GM19328 (cell line): Measurements from ENCODE around the gene GON4L.
A peak's percentile ranks its signal among the peaks of the same experiment; 100 is the strongest.
"Not testable (repeated sequence)": the region's sequence is repeated elsewhere in the genome, so short reads cannot be mapped to it uniquely, and the experiment has no call there.

Experiments
- ATAC-seq: cut with Tn5 transposase; IDR thresholded peaks from one replicate; pipeline ENCODE4 v1.9.1; 2021; ENCODE audit warnings: mild to moderate bottlenecking, moderate library complexity; ENCODE audit not compliant: unreplicated experiment

The GON4L gene

DNA sequence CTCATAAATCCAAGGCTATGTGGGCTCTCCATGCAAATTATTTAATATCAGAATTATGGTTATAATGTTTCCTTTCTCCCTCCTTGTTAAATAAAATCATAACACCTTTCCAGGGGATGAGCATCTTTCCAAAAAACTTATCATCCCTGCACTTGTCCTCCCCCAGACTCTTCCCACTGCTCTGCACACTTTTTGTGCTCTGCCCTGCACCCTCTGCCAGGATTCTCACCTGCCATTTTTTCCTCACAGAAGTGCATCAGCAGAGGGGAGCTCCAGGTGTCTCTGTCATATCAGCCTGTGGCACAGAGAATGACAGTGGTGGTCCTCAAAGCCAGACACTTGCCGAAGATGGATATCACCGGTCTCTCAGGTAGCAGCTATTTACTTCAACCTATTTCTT is 23.2 kb upstream of the GON4L start:
- ATAC-seq = no peak

DNA sequence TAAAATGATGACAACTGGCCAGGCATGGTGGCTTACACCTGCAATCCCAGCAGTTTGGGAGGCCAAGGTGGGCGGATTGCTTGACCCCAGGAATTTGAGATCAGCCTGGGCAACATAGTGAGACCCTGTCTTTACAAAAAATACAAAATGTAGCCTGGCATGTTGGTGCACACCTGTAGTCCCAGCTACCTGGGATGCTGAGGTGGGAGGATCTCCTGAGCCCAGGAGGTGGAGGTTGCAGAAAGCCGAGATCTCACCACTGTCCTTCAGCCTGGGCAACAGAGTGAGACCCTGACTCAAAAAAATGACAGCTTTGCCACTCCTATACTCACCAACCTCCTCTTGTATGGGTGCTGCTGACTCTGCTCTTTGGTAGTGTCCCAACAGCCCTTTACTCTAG is 20.9 kb upstream of the GON4L start:
- no peak for ATAC-seq

DNA sequence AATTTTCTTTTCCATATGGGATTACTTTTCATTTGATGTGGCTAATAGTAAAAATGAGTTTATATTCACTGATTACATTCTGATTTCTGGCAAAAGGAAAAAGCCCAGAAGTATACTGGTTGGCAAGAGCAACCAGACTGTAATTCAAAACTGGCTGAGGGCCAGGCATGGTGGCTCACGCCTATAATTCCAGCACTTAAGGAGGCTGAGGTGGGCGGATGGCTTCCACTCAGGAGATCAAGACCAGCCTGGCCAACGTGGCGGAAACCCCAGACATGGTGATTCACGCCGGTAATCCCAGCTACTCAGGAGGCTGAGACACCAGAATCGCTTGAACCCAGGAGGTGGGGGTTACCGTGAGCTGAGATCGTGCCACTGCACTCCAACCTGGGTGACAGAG is 16.8 kb upstream of the GON4L start:
- ATAC-seq = no peak

DNA sequence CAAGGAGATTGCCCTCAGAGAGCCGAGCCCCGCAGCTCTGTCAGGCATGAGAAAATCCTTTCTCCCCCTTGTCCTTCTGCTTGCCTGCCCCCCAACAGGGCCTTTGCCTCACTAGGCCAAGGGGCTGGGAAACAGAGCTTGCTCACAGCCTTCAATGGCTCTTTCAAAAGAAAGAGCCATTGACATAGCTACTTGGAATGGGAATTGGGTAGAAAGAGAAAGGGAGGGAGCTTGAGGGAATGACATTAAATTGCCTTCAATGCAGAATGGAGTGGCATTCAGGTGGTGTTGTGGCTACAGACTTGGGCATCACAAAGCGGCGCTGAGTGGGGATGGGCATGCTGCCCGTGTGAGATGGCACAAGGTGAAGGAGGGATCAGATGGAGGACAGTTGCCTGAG is 15.5 kb upstream of the GON4L start:
- ATAC-seq = no peak

DNA sequence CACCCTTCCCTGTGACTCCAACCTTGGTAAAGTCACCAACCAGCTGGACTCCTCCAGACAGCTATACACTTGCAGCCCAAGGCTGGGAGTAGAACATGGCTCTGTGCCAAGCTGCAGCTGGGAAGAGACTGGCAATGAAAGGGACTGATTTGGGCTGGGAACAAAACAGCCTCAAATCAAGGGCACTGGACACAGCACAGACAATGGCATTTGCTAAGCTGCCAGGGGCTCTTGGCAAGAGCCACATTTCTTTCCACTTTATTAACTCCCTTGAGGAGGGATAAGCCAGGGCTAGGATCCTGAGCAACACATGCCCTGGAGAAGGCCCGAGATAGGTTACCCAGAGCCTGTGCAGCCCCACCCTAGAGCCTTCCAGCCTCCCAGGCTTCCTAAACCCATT is 14.4 kb upstream of the GON4L start:
- ATAC-seq = no peak

DNA sequence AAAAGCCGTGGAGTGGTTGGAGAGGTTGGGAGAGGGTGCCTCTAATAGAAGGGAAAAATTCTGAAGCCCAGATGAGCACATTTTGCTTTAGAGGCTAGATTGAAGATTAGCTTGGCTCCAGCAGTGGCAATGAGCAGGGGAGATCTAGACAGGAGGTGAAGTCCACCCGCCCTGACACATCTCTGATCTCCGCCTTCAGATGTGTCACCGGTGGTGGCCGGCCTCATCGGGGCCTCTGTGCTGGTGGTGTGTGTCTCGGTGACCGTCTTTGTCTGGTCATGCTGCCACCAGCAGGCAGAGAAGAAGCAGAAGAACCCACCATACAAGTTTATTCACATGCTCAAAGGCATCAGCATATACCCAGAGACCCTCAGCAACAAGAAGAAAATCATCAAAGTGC is 10.8 kb upstream of the GON4L start:
- no peak for ATAC-seq

DNA sequence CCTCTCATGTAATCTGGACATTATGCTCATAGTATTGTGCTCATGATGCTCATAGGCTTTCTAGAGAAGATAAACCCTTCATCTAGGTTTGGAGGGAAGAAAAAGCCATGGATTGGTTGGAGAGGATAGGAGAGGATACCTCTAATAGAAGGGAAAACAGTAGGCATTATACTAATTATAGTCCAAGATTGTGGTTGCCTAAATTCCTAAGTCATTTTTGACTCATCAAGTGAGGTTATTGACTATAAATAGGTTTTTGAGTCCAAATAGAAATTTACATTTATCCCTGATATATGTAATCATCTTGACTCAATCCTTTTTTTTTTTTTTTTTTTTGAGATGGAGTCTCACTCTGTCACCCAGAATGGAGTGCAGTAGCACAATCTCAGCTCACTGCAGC is 7.4 kb upstream of the GON4L start:
- ATAC-seq = no peak

DNA sequence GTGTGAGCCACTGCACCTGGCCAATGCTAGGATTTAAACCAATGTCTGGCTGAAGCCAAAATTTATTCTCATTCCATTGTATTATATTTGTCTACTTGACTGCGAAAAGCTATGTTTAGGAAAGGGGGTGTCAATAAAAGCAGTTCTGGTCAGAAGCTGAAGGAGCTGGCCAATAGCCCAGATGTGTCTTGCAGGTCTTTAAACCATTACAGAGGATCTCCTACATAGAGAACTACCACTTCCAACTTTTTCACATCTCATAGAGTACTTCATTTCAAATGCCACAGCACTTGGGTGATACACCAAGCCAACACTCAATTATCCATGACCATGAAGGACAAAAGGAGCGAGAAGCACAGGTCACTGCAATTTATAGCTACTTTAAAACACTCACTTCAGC is 4.9 kb upstream of the GON4L start:
- ATAC-seq = no peak

DNA sequence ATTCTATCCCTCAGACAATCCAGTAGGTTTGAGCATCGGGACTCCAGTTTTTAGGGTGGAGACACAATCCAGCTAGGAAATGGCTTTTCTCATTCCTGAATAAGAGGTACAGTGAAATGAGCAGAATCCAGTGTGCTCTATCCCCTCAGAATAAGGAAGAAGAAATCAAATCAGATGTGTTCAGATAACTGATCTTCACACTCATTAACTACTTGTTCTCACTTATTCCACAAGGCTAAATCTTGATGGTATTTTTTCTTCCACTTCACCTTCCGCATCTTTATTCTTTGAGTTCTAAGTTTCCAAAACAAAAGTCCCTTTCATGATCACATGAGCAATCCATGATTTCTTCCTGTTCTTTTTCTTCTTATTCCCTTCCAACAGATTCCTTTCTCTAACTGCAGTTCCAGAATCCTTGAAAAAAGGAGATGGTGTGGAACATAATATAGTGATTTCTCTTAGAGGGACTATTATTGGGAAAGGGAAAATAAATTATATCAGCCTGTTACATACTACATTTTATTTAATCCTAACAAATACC is 4.0 kb upstream of the GON4L start:
- no peak for ATAC-seq

DNA sequence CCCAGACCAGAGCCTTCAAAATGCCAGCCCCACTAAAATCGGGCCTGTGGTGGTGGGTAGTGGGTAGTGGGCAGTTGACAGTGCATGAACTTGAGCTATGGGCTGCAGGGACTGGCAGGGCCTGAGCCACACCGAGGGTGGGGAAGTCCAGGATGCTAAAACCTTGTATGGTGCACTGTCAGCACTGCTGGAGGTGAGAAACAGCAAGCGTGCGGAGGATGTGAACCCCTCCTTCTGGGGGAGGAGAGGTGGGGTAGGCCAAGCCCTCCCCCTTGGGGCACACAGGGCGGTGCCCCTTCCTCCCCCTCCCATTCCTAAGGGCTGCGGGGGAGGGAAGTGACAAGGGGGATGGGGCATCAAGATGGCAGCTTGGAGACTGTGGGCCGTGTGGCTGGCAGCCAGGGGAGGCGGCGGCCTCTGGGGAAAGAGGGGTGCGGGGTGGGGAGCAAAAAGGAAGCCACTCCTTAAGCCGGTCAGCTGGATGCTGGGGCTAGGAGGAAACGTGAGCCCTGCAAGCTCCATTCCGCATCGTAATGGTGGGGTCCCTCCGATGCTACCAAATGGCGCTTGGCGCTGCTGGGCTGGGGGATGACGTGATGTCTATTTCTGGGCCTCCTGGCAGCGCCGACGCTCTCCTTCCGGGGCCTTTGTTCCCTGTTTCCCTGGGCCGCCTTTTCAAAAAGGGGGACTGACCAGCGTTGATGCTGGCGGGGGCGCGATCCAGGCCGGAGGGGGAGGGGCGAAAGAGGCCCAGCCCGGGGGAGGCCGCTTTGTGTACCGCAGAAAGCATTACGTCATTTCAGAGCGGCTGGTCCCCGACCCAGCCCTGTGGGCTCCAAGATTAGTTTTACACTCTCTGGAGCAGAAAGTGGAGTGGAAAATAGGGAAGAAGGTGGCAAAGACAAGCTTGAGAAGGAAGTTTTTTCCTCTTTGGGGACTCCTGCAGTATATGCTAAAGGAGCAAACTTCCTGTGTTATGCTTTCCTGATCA is 3.2 kb upstream of the GON4L start:
- ATAC-seq = no peak

DNA sequence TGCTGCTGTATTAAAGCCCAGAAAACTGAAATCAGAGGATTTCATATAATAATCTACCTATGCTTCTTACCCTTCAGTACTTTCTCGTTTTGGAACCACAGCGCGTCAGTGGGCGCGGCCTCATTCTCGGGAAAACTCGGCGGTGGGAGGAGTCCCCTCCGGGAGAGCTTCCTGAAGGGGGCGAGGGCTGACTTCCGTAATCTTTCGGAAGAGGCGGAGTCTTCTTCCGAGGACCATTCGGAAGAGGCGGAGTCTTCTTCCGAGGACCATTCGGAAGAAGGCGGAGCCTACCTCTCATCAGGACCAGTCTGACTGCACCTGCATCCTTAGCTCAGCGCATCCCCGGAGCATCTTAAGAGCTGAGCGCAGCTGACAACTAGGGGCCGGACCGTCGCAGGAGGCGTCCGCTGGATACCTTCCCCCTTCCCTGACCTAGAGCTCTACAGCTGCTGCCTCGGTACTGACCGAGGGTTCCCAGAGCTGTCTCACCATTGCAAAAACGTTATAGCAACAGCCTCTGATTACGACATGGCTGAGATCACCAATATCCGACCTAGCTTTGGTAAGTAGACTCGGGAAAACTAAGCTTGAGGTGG is 2.3 kb upstream of the GON4L start, which contains the start of gene SYT11:
Gene SYT11 (plus strand): TSS at position 334 of the 596 bp plus-strand sequence. CDS start 195 bp downstream, at position 529.
- peak; percentile 64 for ATAC-seq

DNA sequence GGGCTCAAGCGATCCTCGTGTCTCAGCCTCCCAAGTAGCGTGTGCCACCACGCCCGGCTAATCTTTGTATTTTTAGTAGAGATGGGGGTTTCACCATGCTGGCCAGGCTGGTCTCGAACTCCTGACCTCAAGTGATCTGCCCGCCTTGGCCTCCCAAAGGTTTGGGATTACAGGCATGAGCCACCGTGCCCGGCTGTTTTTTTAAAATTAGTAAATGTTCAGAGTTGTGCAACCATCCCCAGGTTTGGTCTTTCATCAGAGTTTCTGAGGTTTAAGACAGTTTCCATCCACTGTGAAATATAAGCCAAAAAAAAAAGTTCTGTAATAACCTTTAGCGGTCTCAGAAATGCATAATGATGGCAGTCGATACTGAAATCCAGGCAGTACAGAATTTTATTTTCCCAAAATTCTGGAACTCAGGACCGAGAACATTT is 1.8 kb upstream of the GON4L start:
- ATAC-seq = peak; percentile 3

DNA sequence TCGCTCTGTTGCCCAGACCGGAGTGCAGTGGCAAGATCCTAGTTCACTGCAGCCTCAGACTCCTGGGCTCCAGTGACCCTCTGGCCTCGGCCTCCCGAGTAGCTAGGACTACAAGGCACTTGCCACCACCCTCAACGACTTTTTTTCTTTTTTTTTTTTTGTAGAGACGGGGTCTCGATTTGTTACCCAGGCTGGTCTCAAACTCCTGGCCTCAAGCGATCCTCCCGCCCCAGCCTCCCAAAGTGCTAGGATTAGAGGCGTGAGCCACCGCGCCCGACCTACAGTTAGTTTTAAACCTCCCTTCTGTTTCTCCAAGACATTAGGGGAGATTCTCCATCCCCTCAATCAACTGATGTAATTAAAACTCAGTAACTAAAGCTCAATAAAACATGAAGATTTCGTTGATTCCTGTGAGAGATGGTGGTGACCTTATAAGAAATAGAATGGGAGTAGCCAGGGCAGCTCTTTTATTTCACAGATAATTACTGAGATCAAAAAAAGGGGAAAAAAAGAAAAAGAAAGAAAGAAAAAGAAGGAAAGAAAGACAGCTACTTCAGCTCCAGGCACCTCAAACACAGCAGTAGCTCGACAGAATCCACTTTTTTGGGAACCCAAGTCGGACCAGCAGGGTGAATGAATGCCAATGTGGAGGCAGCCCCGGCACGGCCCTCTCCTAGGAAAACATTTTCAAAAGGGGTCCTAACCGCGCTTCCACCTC is 598 bp downstream of the GON4L start:
- no peak for ATAC-seq

DNA sequence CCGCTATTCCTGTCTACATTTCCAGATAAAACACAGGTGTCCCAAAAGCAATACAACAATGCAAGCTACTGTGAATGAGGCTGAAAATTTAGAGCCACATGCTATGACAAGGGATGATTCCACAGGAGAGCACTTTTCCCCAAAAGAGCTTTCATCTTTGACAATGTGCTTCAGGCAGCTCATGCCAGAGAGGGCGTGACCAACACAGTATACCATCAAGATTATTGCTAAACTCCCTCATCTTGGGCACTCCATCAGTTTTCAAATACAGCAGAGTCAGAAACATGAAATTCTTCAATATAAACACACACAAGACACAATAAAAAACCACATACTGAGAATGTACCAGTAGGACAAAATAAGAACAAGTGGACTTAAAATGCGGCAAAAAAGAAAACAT is 6.7 kb downstream of the GON4L start:
- ATAC-seq = no peak

DNA sequence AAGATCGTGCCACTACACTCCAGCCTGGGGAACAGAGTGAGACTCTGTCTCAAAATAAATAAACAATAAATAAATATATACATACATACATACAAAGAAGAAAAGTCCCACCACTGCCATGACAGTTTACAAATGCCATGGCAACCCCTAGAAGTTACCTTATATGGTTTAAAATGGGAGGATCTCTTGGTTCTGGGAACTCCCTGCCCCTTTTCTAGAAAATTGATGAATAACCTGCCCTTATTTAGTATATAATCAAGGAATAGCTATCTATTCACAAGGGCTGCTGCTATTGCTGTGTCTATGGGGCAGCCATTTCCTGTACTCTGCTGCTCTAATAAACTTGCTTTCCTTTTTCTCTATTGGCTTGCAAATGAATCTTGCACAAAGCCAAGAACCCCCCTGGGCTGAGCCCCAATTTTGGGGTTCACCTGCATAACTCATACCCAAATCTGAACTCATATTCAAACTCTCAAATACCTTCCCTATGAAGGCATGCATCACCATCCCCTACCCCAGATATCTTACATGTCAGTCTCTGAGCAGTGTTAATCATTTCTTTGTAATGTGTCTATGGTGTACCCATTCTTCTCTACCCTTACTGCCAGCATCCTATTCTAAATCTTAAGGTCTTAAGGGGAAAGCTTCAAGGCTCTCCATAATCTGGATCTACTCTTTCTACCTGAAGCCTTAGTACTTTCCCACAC is 9.0 kb downstream of the GON4L start:
- ATAC-seq = no peak

DNA sequence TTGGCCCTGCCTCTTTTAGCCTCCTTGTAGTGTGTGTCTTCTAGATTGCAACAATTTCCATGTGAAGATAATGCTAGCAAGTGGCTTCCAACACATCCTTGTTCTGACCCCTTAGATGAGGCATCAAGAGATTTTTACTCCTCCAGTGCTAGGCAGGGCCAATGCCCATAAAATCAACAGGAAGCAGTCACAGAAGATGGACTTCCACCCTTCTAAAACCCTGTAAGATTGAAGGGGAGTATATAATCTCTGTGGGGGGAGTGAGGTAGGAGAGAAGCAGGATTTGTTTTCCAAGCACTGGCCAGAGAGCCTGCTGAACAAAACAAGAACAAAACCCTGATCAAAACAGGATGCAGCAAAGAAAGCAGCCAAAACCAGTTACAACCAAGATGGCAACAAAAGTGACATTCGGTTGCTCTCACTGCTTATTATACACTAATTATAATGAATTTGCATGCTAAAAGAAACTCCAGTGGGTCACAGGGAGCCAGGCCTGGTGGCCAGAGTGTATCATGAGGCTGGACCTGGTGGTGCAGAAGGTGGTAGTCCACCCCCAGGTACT is 12.1 kb downstream of the GON4L start:
- no peak for ATAC-seq

DNA sequence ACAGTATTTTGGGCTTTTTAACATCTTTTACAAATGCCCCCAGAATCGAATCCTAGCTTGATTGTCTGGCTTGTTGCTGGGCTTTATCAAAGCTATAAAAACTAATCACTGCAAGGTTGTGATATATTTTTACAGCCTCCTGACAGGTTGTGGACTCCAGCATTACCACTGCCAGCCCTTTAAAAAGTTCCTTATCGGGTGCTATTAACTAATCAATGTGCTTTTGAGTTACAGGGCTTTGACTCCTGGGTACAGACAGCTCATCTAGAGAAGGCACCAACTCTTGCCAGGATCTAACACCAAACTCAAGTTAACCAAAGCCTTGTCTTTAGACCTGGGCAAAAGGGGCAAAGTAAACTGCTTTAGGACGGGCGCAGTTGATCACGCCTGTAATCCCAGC is 16.6 kb downstream of the GON4L start:
- ATAC-seq = no peak

DNA sequence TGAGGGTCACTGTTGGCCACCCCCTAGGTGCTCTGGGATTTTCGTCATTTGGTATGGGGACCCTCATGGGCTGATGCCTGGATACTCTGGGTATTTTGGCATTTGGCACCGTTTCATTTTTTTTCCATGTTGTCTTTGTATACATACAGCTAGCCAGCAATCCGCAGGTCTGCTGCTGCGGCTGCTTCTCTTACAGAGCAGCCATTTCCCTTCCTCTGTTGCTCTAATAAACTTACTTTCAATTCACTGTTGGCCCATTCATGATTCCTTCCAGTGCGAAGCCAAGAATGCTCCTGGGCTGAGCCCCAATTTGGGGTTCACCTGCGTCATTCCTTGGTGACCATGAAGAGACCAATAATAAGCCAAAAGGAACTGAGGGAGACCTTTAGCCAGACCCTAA is 21.5 kb downstream of the GON4L start:
- no peak for ATAC-seq

DNA sequence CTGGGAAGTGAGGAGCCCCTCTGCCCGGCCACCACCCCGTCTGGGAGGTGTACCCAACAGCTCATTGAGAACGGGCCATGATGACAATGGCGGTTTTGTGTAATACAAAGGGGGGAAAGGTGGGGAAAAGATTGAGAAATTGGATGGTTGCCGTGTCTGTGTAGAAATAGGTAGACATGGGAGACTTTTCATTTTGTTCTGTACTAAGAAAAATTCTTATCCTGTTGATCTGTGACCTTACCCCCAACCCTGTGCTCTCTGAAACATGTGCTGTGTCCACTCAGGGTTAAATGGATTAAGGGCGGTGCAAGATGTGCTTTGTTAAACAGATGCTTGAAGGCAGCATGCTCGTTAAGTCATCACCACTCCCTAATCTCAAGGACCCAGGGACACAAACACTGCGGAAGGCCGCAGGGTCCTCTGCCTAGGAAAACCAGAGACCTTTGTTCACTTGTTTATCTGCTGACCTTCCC is 22.1 kb downstream of the GON4L start:
- not testable (repeated sequence) for ATAC-seq

DNA sequence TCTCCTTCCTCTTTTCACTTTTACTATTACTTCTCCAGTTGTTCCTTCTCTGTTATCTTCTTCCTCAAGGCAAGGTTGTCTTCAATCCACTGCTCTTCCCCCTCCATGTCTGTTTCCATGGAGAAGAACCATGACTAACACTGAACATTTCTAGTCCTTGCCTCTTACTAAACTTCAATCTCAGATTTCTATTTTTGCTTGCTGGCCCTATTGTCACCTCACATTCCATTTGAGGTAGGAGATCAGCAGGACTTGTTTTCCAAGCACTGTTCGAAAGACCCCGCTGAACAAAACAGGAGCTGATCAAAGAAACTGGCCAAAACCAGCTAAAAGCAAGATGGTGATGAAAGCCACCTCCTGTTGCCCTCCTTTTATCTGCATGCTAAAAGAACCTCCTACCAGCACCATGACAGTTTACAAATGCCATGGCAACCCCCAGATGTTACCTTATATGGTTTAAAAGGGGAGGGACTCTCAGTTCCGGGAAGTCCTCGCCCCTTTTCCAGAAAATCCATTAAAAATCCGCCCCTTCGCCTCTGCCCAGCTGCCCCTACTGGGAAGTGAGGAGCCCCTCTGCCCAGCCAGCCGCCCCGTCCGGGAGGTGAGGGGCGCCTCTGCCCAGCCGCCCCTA is 22.6 kb downstream of the GON4L start:
- ATAC-seq = no peak
